HG03558 (cell line): ENCODE measurements around the gene SKAP1.
"Not testable (repeated sequence)": the region's sequence is repeated elsewhere in the genome, so short reads cannot be mapped to it uniquely, and the experiment has no call there.

Experiments used
- ATAC-seq: cut with Tn5 transposase; IDR thresholded peaks from one replicate; pipeline ENCODE4 v1.9.1; 2021; ENCODE audit warnings: moderate number of reproducible peaks; ENCODE audit not compliant: unreplicated experiment; ENCODE audit errors: extremely low read depth

The SKAP1 gene

DNA sequence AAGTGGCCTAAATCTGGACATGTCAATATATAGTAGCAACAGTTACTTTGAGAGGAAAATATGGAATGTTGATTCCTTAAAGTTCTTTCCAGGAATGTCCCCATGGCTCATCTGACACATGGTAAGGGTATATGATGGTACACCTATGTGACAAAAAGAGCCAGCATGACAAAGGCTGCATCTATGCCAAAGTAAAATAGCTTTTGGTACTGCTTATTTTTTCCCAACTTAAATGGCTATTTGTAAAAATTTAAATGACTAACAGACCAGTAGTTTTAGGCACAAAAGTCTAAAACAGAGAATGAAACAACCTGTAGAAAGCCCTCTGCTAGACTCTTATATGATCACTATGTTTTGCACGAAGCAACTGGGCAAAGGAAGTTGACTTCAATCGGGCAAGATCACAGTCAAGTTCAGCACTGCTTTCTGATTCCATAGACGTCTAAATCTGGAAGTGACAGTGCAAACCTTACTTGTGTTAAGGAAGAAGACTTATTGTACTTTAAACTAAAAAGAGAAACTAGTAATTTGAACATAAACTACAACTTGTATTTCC, 135.1 kb downstream of the SKAP1 start:
- ATAC-seq: no peak

GRCh38 chr17:48294020-48294805, 135.8 kb downstream of the SKAP1 start:
- no peak for ATAC-seq

GRCh38 chr17:48293319-48294019, 136.5 kb downstream of the SKAP1 start:
- ATAC-seq: no peak

DNA sequence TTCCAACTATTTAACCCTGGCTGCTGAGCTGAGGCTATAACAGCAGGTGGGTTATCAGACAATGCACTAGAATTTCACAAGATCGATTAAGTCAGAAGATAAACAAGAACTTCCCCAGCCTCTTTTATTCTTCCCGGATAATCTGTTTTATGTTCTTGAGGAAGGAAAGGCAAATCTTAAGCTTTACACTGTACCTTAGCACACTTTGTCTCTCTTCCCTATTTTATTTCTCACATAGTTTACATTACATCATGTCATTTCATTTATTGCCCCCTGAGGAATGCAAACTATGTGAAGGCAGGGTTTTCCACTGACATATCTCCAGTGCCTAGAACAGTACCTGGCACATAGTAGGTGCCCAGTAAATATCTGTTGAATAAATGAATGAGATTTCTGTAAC, 139.6 kb downstream of the SKAP1 start:
- ATAC-seq: no peak

- ATAC-seq: not testable (repeated sequence)
Observed at GRCh38 chr17:48286917-48287316, 143.1 kb downstream of the SKAP1 start.

DNA sequence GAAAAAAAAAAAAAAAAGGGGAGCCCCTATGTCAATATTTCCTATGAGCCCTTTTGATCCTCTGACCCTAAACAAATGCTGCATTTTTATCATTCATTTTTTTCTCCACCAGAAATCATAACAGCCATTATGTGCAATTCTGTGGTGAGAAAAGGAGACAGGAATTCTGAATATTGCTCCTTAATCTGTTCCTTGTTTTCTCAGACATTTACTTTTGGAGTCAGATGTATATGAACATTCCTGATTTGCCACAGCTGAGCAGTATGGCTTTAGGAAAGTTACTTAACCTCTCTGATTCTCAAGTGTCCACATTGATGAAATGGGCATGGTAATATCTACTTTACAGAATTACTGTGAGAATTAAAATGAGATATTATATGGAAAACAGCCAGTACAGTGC, 144.4 kb downstream of the SKAP1 start:
- ATAC-seq: no peak

- no peak for ATAC-seq
Observed at GRCh38 chr17:48283907-48284306, 146.1 kb downstream of the SKAP1 start.

- no peak for ATAC-seq
Observed at GRCh38 chr17:48283411-48283810, 146.6 kb downstream of the SKAP1 start.

DNA sequence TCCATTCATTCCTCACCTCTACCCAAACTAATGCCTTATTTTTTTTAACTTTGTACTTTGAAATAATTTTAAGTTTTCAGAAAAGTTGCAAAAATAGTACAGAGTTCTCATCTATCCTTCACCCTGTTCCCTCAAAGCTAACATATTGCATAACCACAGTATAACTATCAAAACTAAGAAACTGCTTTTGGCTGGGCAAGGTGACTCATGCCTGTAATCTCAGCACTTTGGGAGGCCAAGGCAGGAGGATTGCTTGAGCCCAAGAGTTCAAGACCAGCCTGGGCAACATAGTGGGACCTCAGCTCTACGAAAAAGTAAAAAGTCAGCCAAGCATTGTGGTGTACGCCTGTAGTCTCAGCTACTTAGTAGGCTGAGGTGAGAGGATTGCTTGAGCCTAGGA, 147.7 kb downstream of the SKAP1 start:
- no peak for ATAC-seq

DNA sequence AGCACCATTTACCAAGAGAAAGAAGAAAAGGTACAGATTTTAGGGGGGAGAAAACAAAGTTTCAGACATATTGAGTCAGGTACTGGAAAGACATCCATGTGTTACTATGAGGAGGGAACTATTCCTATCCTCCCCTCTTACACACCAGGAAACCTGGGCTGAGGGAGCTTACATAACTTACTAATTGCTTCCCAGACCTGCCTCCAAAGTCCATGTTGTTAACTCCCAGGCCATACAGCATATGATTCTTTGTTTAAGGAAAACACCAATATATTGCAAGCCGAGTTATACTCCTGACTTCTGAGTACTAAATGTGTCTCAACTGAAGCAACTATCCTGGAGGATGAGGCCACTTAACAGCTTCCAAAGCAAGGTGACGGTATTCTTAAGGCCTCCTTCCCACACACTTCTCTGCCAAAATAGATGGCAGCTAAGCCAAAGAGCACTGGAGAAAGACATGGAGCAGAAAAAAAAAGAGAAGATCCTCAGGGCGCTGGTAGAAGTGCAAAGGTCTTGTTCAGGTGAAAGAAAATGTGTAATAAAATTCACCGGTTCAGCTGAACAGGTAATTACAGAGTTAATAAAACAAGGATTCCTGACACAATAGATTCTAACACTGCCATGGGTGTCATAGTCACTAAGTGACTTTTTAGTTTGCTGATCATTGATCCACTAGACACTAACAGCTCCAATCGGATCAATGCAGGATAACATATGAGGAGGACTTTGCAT, 151.1 kb downstream of the SKAP1 start:
- no peak for ATAC-seq

GRCh38 chr17:48276776-48277175, 153.2 kb downstream of the SKAP1 start:
- no peak for ATAC-seq

DNA sequence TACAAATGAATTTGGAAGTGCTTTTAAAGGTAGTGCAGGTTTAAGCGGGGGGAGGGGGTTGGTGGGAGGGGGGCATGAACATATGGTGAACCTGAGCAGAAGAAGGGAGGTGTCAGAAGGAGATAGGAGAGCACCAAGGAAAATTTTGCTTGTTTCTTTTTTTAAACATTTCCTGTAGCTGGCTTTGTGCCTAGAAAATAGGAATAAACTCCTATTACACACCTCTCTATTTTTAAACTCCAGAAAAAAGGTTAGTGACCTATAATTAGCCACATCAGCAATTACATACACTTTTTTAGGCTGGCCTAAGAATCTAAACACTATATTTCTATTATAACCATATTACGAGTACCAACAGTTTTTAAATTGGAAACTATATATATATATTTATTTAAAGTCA, 159.1 kb downstream of the SKAP1 start:
- no peak for ATAC-seq

DNA sequence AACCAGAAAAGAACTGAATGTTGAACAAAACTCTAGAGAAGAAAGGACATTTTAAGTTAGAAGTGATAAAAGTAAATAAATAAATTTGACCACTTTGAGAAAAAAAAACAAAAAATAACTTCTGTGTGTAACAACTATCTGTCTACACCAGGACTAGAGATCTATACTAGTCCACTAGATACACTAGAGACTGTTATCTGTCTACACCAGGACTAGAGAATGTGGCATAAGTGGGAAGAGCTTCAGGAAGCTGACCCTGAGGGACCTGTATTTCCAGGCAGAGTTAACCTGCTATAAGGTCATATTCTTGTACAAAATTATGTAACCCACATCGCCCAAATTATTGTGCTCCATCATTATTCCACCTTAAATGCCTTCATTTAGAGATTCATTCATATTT, 160.8 kb downstream of the SKAP1 start:
- ATAC-seq: no peak

GRCh38 chr17:48263731-48264035, 166.3 kb downstream of the SKAP1 start:
- no peak for ATAC-seq

- ATAC-seq: no peak
Observed at GRCh38 chr17:48262982-48263730, 166.9 kb downstream of the SKAP1 start.

DNA sequence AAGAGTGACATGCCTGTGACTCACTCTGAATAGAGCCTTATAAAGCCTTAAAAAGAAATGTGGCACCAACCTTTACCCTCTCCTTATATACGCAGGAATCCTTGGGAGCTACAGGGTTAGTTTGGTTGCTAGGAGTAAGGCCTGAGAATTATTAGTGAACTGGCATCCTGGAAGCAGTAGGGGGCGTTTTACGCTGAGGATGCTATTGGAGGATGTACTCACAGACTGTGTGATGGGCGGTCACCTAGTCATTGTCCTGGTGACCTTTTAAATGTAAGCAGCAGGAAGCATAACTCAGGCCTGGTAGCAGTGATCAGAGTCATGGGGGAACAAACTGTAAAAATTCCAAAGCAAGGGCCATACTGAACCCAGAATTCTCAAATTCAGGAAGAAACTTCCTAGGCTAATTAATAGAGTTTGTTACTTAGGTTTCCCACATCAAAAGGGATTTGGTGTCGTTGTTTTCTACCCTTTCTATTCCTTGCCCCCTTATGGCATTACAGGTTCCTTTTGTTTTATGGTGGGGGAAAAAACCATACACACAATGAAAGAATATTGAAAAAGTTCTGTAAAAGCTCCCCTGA, 168.6 kb downstream of the SKAP1 start:
- no peak for ATAC-seq

DNA sequence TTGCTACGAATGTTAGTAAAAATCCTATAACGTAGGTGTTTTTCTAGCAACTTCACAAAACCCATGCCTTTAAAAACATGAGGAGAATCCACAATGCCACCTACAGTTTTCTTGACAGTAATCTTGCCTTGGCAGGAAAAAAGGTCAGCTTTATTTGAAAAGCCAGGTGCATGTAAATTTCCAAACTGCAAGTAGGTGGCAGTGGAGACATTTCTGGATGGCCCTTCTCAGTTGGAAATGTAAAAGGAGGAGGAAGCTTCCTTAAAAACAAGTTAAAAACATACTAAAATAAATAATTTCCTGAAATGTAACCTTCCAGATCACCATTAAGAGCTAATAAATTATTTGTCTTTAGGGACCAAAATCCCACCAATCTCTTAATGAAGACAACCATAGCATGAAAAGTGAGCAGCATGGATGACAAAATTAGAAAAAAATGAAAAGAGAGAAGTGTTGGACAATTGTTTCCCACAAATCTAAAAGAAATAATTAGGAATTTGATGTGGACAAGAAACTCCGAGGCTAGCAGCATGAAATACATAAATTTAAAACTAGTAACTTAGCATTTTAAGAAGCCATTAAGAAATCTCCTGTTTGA, 170.2 kb downstream of the SKAP1 start:
- no peak for ATAC-seq

- ATAC-seq: no peak
Observed at GRCh38 chr17:48258331-48258730, 171.7 kb downstream of the SKAP1 start.

DNA sequence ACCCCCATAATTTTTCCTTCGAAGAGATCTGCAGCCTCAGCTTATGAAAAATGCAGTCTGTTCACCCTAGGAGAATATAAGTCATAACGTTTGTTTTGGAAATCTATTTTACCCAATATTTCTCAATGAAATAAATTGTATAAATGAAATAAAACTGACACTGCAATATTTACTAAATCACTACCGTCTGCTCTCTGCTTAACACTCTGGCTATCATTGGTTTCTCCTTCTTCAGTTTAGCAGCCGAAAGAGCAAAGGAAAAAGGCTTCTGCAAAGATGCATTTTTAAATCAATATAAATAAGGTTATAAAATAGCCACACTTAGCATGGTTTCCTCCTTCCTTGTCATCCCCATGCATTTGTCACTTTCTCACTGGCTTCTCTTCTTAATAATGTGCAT, 174.3 kb downstream of the SKAP1 start:
- no peak for ATAC-seq

DNA sequence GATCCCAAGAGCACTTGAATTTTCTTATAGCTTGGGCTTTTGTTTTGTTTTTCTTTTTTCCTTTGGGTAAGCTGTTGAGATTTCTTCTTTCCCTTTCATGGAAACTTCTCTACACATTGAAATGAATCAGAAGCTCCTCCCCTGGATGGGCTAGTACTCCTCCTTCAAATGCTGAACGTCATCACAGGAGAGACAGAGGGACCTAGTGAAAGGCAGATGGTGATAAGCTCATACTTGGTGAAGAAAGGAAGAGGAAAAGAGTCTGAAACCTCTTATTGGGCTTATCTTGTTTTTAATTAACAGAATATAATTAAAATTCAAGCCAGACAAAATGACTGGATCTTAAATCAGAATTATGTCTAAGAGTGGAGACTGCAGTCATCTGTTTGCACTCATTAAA, 175.1 kb downstream of the SKAP1 start:
- no peak for ATAC-seq
